IMR-90 (cell line): Measurements from ENCODE around the gene FLVCR1.

Experiments
- CEBPB ChIP-seq: IDR thresholded peaks from 2 replicates; pipeline ENCODE4 v1.6.1; 2012; ENCODE audit warnings: low read depth, low read length, improper control_type of control experiment
- CHD1 ChIP-seq: IDR thresholded peaks from 2 replicates; pipeline ENCODE4 v1.6.1; 2012; ENCODE audit warnings: low read depth, low read length, improper control_type of control experiment
- MXI1 ChIP-seq: IDR thresholded peaks from 2 replicates; pipeline ENCODE4 v1.6.1; 2012; ENCODE audit warnings: low read depth, mild to moderate bottlenecking, low read length, moderate library complexity, borderline replicate concordance
- POLR2A ChIP-seq: IDR thresholded peaks from 2 replicates; pipeline ENCODE4 v1.6.1; 2012; ENCODE audit warnings: mild to moderate bottlenecking, low read depth, low read length
- TF ChIP-seq, protein P1 (sequence below): conservative IDR thresholded peaks from 2 replicates; pipeline ENCODE4 v1.5.1; 2012; ENCODE audit warnings: mild to moderate bottlenecking, low read depth, low read length, improper control_type of control experiment

DNA sequence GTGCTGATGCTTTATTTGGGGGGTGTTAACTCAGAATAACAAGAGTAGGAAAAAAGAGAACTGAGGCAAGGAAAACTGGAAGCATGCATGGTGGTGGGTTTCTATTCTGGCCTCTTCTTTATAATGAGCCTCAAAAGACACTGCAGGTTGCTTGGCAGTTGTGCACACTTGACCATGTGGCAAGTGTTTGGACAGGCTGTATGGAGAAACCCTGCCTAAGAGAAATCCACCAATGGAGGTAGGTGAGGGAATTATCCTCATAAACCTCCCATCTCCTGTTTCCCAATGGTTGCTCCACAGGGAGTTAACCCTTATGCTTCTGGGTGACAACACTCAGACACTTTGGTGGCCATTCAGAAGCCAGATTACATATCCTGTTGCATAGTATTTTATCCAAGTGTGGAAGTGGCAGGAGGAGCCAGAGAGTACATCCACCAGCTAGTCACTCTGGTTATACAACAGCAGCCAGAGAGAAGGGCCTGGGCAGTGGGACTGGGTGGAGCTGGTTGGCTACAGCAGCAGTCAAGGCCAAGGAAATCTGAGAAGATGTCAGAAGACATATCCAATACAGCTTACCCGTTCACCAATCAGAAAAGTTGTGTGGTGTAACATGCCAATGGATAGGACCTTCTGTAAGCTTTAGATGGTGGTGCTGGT is 75.9 kb downstream of the FLVCR1 start:
- TF ChIP-seq, protein P1, sequence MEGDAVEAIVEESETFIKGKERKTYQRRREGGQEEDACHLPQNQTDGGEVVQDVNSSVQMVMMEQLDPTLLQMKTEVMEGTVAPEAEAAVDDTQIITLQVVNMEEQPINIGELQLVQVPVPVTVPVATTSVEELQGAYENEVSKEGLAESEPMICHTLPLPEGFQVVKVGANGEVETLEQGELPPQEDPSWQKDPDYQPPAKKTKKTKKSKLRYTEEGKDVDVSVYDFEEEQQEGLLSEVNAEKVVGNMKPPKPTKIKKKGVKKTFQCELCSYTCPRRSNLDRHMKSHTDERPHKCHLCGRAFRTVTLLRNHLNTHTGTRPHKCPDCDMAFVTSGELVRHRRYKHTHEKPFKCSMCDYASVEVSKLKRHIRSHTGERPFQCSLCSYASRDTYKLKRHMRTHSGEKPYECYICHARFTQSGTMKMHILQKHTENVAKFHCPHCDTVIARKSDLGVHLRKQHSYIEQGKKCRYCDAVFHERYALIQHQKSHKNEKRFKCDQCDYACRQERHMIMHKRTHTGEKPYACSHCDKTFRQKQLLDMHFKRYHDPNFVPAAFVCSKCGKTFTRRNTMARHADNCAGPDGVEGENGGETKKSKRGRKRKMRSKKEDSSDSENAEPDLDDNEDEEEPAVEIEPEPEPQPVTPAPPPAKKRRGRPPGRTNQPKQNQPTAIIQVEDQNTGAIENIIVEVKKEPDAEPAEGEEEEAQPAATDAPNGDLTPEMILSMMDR: no peak
- TF ChIP-seq POLR2A: no peak
- no peak for TF ChIP-seq MXI1
- TF ChIP-seq CEBPB: no peak
- no peak for TF ChIP-seq CHD1
